Activated B cell treated with CpG ODN at 0.5 μM for 24 hours (primary cell): ENCODE results near the gene NPTN. TPM values are rescaled to one million over a fixed set of nuclear protein-coding genes. Genes with fewer than 3 reads are reported as not detected.
"Not testable (repeated sequence)": the region's sequence is repeated elsewhere in the genome, so short reads cannot be mapped to it uniquely, and the experiment has no call there.

ENCODE experiments used
- ATAC-seq: fragments of 200-7000 bp; cut with Tn5 transposase; one replicate; pipeline ENCODE4 v1.10.0; 2021; ENCODE audit warnings: low read depth, mild to moderate bottlenecking, moderate library complexity
- CTCF ChIA-PET: fragments of 350-600 bp; sonication (Branson Sonifier 250); formaldehyde crosslinking; loops from one replicate; lab custom pipeline; 2021; ENCODE audit warnings: antibody characterized with exemption; lab: Charles Lee
- POLR2A ChIA-PET: fragments of 350-600 bp; sonication (Branson Sonifier 250); formaldehyde crosslinking; loops from one replicate; lab custom pipeline; 2021; ENCODE audit warnings: antibody characterized with exemption; lab: Charles Lee
- DNase-seq: peaks from one replicate; pipeline ENCODE4 v3.0.0; 2022
- H3K27ac Mint-ChIP-seq: one replicate; pipeline ENCODE4 v1.8.0; 2020; ENCODE audit warnings: mixed read lengths
- H3K27me3 Mint-ChIP-seq: one replicate; pipeline ENCODE4 v1.8.0; 2021; ENCODE audit warnings: mixed read lengths
- H3K36me3 Mint-ChIP-seq: one replicate; pipeline ENCODE4 v1.8.0; 2021; ENCODE audit warnings: low read depth, mixed read lengths
- H3K4me1 Mint-ChIP-seq: one replicate; pipeline ENCODE4 v1.8.0; 2021; ENCODE audit warnings: mixed read lengths
- H3K4me3 Mint-ChIP-seq: one replicate; pipeline ENCODE4 v1.8.0; 2020; ENCODE audit warnings: mild to moderate bottlenecking, mixed read lengths
- H3K9me3 Mint-ChIP-seq: one replicate; pipeline ENCODE4 v1.8.0; 2020; ENCODE audit warnings: mixed read lengths
- CTCF ChIP-seq: fragments of 200-600 bp; IDR thresholded peaks from one replicate; pipeline ENCODE4 v1.8.0; 2022; ENCODE audit warnings: antibody characterized with exemption, mild to moderate bottlenecking
- intact Hi-C: fragments of 100-400 bp; cut with micrococcal nuclease; formaldehyde crosslinking; loops from one replicate; pipeline ENCODE4 v1.15.1; 2024
- total RNA-seq: library from RNA; stranded (reverse); gene quantifications from 2 replicates; pipeline ENCODE4 v1.2.3, GENCODE V29; 2022

The NPTN gene
- total RNA-seq, 1 donor from 2014 or later = 36.1 TPM

- Mint-ChIP-seq H3K4me3 (no peak overlapping the region), H3K27me3 (no peaks in the 10 kb centered on the region), H3K27ac (no peak overlapping the region), H3K4me1 (no peaks in the 10 kb centered on the region), H3K9me3 (no peaks in the 10 kb centered on the region), H3K36me3 (peaks cover 71% of the 10 kb centered on the region)
- TF ChIP-seq CTCF = no peak
- DNase-seq (no peak), ATAC-seq (no peak)
- intact Hi-C loops = no loop called here
- CTCF ChIA-PET = no interaction called here
- POLR2A ChIA-PET = no interaction called here
These were observed 55.2 kb downstream of the NPTN start for GRCh38 chr15:73578026-73578425.

GRCh38 chr15:73577593-73577992 is 55.6 kb downstream of the NPTN start:
- H3K27me3 Mint-ChIP-seq, ATAC-seq, POLR2A ChIA-PET, intact Hi-C loops, H3K4me3 Mint-ChIP-seq, CTCF ChIA-PET, H3K9me3 Mint-ChIP-seq, DNase-seq, H3K4me1 Mint-ChIP-seq, H3K27ac Mint-ChIP-seq: not testable (repeated sequence)
- H3K36me3 Mint-ChIP-seq = peaks cover 72% of the 10 kb centered on the region

GRCh38 chr15:73575636-73576247 is 57.4 kb downstream of the NPTN start:
- intact Hi-C loops = no loop called here
- ChIA-PET POLR2A (no interaction called here), CTCF (no interaction called here)
- Mint-ChIP-seq H3K36me3 (peaks cover 75% of the 10 kb centered on the region), H3K9me3 (no peaks in the 10 kb centered on the region), H3K4me1 (no peaks in the 10 kb centered on the region), H3K4me3 (no peak overlapping the region), H3K27ac (no peak overlapping the region), H3K27me3 (no peaks in the 10 kb centered on the region)
- DNase-seq (no peak), ATAC-seq (no peak)
- no peak for TF ChIP-seq CTCF

- TF ChIP-seq CTCF = no peak
- no peak for ATAC-seq
- POLR2A ChIA-PET = no interaction called here
- Mint-ChIP-seq H3K27me3 (no peaks in the 10 kb centered on the region), H3K4me1 (no peaks in the 10 kb centered on the region), H3K27ac (no peak overlapping the region), H3K36me3 (peaks cover 85% of the 10 kb centered on the region), H3K4me3 (no peak overlapping the region), H3K9me3 (no peaks in the 10 kb centered on the region)
- intact Hi-C loops = no loop called here
- DNase-seq = no peak
- CTCF ChIA-PET = no interaction called here
These were observed 59.6 kb downstream of the NPTN start for GRCh38 chr15:73573572-73573971.

GRCh38 chr15:73573037-73573436 is 60.2 kb downstream of the NPTN start:
- Mint-ChIP-seq H3K4me1 (no peaks in the 10 kb centered on the region), H3K27ac (no peak overlapping the region), H3K27me3 (no peaks in the 10 kb centered on the region), H3K4me3 (no peak overlapping the region), H3K9me3 (no peaks in the 10 kb centered on the region), H3K36me3 (peaks cover 86% of the 10 kb centered on the region)
- ATAC-seq = no peak
- POLR2A ChIA-PET = no interaction called here
- no peak for DNase-seq
- intact Hi-C loops = no loop called here
- CTCF ChIA-PET = no interaction called here
- no peak for TF ChIP-seq CTCF

GRCh38 chr15:73572296-73572695 is 60.9 kb downstream of the NPTN start:
- CTCF ChIA-PET = no interaction called here

More at GRCh38 chr15:73572296-73572695, 60.9 kb downstream of the NPTN start:
- no peak overlapping the region for H3K4me3 Mint-ChIP-seq
- no peaks in the 10 kb centered on the region for H3K9me3 Mint-ChIP-seq
- no peaks in the 10 kb centered on the region for H3K4me1 Mint-ChIP-seq
- peaks cover 86% of the 10 kb centered on the region for H3K36me3 Mint-ChIP-seq
- H3K27me3 Mint-ChIP-seq = no peaks in the 10 kb centered on the region
- DNase-seq (no peak), ATAC-seq (no peak)
- POLR2A ChIA-PET = no interaction called here
- H3K27ac Mint-ChIP-seq = no peak overlapping the region
- intact Hi-C loops = no loop called here
- no peak for TF ChIP-seq CTCF
